Measurements from ENCODE around the gene STK10.

GRCh38 chr5:172042183-172042582 lies 145.8 kb downstream of the STK10 start:
- TF ChIP-seq POLR2A (conservative IDR thresholded peaks at IDR 0.05) (no peak), ZNF79 (CRISPR knock-in tag; IDR thresholded peaks at IDR 0.05; ENCODE audit: low read depth) (no peak), CBFB (CRISPR knock-in tag; IDR thresholded peaks at IDR 0.05) (no peak), CBX5 (IDR thresholded peaks at IDR 0.05; ENCODE audit: borderline replicate concordance, low read depth) (no peak), PHF21A (IDR thresholded peaks at IDR 0.05; ENCODE audit: borderline replicate concordance, low read depth) (no peak), SMC3 (conservative IDR thresholded peaks at IDR 0.05; ENCODE audit: insufficient read depth, low read depth, low read length) (no peak), SPI1 (IDR thresholded peaks at IDR 0.05; ENCODE audit: borderline replicate concordance, low read depth, low read length) (no peak), PCBP1 (IDR thresholded peaks at IDR 0.05; ENCODE audit: low read depth, low read length, poor library complexity, severe bottlenecking) (no peak), FOXJ2 (tag; IDR thresholded peaks at IDR 0.05) (no peak), HDAC6 (IDR thresholded peaks at IDR 0.05; ENCODE audit: low read depth, low read length) (no peak), RCOR1 (IDR thresholded peaks at IDR 0.05; ENCODE audit: borderline replicate concordance in 1 of 2, low read depth in 2 of 2, low read length in 2 of 2) (no peak), HIVEP1 (CRISPR knock-in tag; IDR thresholded peaks at IDR 0.05) (no peak), THRAP3 (IDR thresholded peaks at IDR 0.05; ENCODE audit: borderline replicate concordance) (no peak), ZNF780A (CRISPR knock-in tag; IDR thresholded peaks at IDR 0.05) (no peak)
